ENCODE measurements around the gene BCL2L12.
A peak's percentile ranks its signal among the peaks of the same experiment; 100 is the strongest.

BCL2L12 gene

DNA sequence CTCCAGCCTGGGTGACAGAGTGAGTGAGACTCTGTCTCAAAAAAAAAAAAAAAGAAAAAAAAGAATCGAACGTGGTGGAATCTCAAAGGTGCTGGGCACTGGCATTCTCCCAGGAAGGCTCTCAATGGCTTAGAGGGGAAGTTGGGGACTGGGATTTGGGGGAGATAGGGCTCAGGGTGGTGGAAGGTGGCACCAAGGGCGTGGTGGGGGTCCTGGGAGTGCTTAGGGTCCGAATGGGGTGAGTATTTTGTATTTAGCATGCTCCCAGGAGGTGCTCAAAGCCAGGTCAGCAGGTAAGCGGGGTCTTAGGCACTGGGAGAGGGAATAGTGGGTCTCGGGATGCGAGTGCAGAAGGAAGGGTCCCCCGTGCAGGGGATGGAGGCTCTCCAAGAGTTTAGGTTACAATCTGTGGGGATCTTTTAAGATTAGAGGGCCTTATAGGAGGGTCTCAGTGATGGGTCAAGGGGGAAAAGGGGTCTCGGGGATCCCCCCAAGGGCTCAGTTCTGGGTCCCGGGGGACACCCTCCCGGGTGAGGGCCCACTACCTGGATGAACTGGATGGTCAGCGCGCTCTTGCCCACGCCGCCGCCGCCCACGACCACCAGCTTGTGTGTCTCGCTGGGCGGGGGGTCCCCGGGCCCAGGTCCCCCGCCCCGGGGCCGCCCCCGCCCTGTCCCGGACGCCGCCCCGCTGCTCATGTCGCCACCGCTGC lies 26.2 kb upstream of the BCL2L12 start:
- H3K36me3 ChIP-seq (ENCODE audit: low read length), result no peaks in the 10 kb centered on the region
- H4K20me1 ChIP-seq (ENCODE audit: low read depth, low read length), result no peaks in the 10 kb centered on the region

GRCh38 chr19:49640113-49640898 lies 25.4 kb upstream of the BCL2L12 start, which contains the start of gene RRAS:
TSS of gene RRAS (minus strand) at chr19:49640143. CDS start at chr19:49640098, 45 bp downstream.
- Histone ChIP-seq H3K27me3 (ENCODE audit: low read length) (no peaks in the 10 kb centered on the region), H3K9me2 (replicated peaks; ENCODE audit: insufficient read depth, low read length) (no peaks in the 10 kb centered on the region), H3K9me3 (ENCODE audit: insufficient read depth, low read length) (no peaks in the 10 kb centered on the region), H3K9ac (ENCODE audit: low read length) (peak within 1 kb of the TSS; percentile 76), H3K4me2 (ENCODE audit: low read depth, low read length, poor library complexity, severe bottlenecking) (peak within 1 kb of the TSS; percentile 82), H3K79me2 (ENCODE audit: insufficient read depth, low read length) (peaks cover 28% of the 10 kb centered on the region), H3K36me3 (ENCODE audit: low read length) (no peaks in the 10 kb centered on the region), H2AFZ (ENCODE audit: low read depth, low read length, severe bottlenecking) (no peak within 1 kb of the TSS), H3K4me3 (ENCODE audit: insufficient read depth, low read length, poor library complexity, severe bottlenecking) (peak within 1 kb of the TSS; percentile 67), H3K27ac (ENCODE audit: low read depth, low read length) (peak within 1 kb of the TSS; percentile 83), H3F3A (ENCODE audit: insufficient read depth) (0 out of 2 replicates have a peak, but pooled peaks cover 12% of the 10 kb centered on the region), H4K20me1 (ENCODE audit: low read depth, low read length) (no peaks in the 10 kb centered on the region)
- TF ChIP-seq EZH2phosphoT487 (conservative IDR thresholded peaks at IDR 0.05; ENCODE audit: low read length), result no peak
- no peak for TF ChIP-seq CTCF (IDR thresholded peaks at IDR 0.05; ENCODE audit: insufficient read depth, low read length, poor library complexity, severe bottlenecking)

More for the DNA sequence above, 26.2 kb upstream of the BCL2L12 start:
- Histone ChIP-seq H3K4me3 (ENCODE audit: insufficient read depth, low read length, poor library complexity, severe bottlenecking) (peak overlapping the region; percentile 49), H3K9ac (ENCODE audit: low read length) (peak overlapping the region; percentile 45), H3K9me2 (replicated peaks; ENCODE audit: insufficient read depth, low read length) (no peaks in the 10 kb centered on the region), H3K4me2 (ENCODE audit: low read depth, low read length, poor library complexity, severe bottlenecking) (peak overlapping the region; percentile 52), H3K27ac (ENCODE audit: low read depth, low read length) (no peak overlapping the region), H3K79me2 (ENCODE audit: insufficient read depth, low read length) (peaks cover 23% of the 10 kb centered on the region), H3F3A (ENCODE audit: insufficient read depth) (0 out of 2 replicates have a peak, but pooled peaks cover 12% of the 10 kb centered on the region), H2AFZ (ENCODE audit: low read depth, low read length, severe bottlenecking) (no peak overlapping the region), H3K27me3 (ENCODE audit: low read length) (no peaks in the 10 kb centered on the region), H3K9me3 (ENCODE audit: insufficient read depth, low read length) (no peaks in the 10 kb centered on the region)
- TF ChIP-seq CTCF (IDR thresholded peaks at IDR 0.05; ENCODE audit: insufficient read depth, low read length, poor library complexity, severe bottlenecking) (no peak), EZH2phosphoT487 (conservative IDR thresholded peaks at IDR 0.05; ENCODE audit: low read length) (no peak)

DNA sequence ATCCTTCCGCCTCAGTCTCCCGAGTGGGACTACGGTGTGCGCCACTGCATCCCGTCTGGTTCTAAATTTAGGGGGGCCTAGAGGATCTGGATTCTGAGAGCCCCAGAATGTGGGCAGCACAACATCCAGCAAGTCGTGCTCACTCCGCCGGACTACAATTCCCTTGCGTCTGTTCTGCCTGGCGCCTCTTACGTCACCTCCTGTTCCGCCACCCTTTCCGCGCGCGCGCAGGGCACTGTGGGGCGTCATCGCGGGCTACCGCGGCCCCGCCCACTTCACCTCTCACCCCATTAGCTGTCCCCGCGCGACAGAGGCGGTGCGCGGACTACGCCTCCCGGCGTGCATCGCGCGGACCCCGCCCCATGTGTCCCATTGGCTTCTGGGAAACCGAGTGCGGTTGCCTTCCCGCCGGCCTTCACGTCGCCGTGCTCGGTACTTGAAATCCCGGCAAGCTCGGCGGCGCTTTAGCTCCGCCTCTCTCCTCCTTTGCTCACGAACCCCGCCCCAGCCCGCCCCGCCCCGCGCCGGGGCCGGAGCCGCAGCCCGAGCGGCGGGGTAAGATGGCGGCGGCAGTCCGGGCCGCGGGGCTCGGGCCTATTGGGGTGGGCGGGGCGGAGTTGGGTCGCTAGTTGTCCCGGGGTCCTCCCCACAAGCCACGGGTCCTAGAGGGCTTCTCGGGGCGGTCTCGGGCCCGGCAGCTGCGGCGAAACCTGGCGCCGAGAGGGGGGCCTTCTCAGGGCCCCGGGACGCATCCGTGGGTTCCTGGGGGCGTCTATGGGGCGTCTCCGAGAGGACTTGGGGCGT lies 23.8 kb upstream of the BCL2L12 start, which contains the start of gene SCAF1:
Gene SCAF1 (plus strand): TSS at position 522 of the 804 bp plus-strand sequence. CDS start 2,818 bp downstream, outside the sequence.
- Histone ChIP-seq H3K27me3 (ENCODE audit: low read length) (no peaks in the 10 kb centered on the region), H3K36me3 (ENCODE audit: low read length) (no peaks in the 10 kb centered on the region), H3F3A (ENCODE audit: insufficient read depth) (0 out of 2 replicates have a peak, but pooled peaks cover 12% of the 10 kb centered on the region), H3K79me2 (ENCODE audit: insufficient read depth, low read length) (peaks cover 28% of the 10 kb centered on the region), H3K4me2 (ENCODE audit: low read depth, low read length, poor library complexity, severe bottlenecking) (peak within 1 kb of the TSS; percentile 82), H3K9me2 (replicated peaks; ENCODE audit: insufficient read depth, low read length) (no peaks in the 10 kb centered on the region), H3K4me3 (ENCODE audit: insufficient read depth, low read length, poor library complexity, severe bottlenecking) (peak within 1 kb of the TSS; percentile 67), H3K9me3 (ENCODE audit: insufficient read depth, low read length) (no peaks in the 10 kb centered on the region), H3K9ac (ENCODE audit: low read length) (peak within 1 kb of the TSS; percentile 80), H3K27ac (ENCODE audit: low read depth, low read length) (peak within 1 kb of the TSS; percentile 83), H4K20me1 (ENCODE audit: low read depth, low read length) (no peaks in the 10 kb centered on the region), H2AFZ (ENCODE audit: low read depth, low read length, severe bottlenecking) (no peak within 1 kb of the TSS)
- TF ChIP-seq CTCF (IDR thresholded peaks at IDR 0.05; ENCODE audit: insufficient read depth, low read length, poor library complexity, severe bottlenecking) (no peak), EZH2phosphoT487 (conservative IDR thresholded peaks at IDR 0.05; ENCODE audit: low read length) (no peak)
